Ramos (cell line): ENCODE results near the gene ABCC1.

Source experiments
- in situ Hi-C: fragments of 300-500 bp; cut with MboI; formaldehyde crosslinking; loops from one replicate; pipeline ENCODE4 v1.14.3; 2022; ENCODE audit warnings: low sequenced_read_pairs; ENCODE audit not compliant: unreplicated experiment

ABCC1 gene

DNA sequence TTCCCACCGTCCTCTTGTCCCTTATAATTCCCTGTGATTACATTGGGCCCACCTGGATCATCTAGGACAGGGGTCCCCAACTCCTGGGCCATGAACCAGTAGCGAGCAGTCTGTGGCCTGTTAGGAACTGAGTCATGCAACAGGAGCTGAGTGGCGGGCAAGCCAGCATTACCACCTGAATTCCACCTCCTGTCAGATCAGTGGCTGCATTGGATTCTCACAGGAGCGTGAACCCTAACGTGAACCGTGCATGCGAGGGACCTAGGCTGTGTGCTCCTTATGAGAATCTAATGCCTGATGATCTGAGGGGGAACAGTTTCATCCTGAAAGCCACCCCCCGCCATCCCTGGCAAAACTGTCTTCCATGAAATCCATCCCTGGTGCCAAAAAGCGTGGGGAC is 36.8 kb downstream of the ABCC1 start:
- in situ Hi-C loops = no loop called here

DNA sequence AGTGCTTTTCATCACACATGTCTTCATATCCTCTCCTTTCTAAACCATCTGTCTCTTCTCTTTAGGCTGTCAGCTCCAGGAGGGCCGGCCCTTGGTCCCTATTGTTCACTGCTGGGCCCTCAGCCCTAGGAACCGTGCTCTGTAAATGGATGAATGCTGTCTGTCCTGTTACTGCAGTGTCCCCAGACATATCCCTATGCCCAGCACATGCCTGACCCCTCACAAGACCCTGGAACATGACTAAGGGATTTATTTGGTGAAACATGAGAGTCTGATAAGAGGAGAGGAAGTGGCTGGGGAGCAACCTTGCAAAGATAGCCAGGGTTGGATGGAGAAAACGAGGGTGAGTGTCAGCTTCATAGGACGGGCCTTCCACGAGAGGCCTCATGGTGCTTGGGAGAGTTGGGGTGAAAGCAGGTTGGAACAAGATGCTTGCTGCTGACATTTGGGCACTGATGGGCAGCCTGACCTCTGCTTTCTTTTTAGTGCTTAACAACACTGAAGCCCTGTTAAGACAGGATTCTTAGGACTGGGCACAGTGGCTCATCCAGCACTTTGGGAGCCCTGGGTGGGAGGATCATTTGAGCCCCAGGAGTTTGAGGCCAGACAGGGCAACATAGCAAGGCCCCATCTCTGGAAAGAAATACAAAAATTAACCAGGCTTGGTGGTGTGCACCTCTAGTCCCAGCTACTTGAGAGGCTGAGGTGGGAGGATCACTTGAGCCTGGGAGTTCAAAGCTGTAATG is 39.0 kb downstream of the ABCC1 start:
- in situ Hi-C loops = no loop called here

DNA sequence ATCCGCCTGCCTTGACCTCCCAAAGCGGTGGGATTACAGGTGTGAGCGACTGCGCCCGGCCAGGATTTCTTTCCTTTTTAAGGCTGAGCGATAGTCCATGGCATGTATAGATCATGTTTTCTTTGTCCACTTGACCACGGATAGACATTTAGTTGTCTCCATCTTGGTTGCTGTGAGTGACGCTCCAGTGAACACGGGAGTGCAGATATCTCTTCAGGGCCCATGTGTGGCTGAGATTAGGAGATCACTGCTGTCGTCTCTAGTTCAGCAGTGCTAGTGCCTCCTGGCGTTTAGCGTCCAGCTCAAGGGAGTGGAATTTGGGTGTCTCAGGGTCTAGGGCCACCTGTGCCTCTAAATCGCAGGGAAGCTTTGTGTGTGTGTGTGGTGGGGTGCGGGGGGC is 41.5 kb downstream of the ABCC1 start:
- in situ Hi-C loops = loop anchor here (10.0 kb wide), 1 partner anchor 64 kb away; no protein-coding TSS in a partner anchor

DNA sequence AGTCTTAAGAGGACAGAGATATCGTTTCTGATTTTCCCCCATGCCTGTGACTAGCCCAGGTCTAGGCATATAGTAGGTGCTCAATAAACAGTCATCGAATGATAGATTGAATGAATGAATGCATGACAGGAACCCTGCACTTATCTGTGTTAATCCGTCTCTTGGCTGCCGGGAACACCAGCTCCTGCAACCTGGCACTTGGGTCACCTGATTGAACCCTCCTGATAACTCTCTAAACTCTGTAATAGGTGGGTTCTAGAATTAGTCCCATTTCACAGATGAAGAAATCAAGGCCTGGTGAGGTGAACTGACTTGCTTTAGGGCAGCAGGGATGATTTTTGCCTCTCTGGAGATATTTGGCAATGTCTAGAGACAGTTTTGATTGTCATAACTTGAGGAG is 43.7 kb downstream of the ABCC1 start:
- in situ Hi-C loops = loop anchor here (10.0 kb wide), 1 partner anchor 62 kb away; no protein-coding TSS in a partner anchor

DNA sequence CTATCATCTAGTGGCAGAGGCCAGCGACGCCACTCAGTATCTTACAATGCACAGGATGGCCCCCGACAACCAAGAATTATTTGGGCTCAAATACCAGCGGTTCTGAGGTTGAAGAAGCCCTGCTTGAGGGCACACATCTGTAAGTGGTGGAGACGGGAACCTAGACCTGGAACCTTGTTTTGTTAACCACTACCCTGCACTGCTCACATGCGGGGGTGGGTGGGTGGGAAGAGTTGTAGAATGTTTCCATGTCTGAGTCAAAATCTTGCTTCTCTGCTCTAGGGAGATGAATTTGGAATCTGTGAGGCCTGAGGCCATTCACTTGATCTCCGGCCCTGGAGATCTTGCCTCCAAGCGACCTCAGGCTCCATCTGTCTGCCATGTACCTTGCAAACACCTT is 44.1 kb downstream of the ABCC1 start:
- in situ Hi-C loops = loop anchor here (10.0 kb wide), 1 partner anchor 61 kb away; no protein-coding TSS in a partner anchor

DNA sequence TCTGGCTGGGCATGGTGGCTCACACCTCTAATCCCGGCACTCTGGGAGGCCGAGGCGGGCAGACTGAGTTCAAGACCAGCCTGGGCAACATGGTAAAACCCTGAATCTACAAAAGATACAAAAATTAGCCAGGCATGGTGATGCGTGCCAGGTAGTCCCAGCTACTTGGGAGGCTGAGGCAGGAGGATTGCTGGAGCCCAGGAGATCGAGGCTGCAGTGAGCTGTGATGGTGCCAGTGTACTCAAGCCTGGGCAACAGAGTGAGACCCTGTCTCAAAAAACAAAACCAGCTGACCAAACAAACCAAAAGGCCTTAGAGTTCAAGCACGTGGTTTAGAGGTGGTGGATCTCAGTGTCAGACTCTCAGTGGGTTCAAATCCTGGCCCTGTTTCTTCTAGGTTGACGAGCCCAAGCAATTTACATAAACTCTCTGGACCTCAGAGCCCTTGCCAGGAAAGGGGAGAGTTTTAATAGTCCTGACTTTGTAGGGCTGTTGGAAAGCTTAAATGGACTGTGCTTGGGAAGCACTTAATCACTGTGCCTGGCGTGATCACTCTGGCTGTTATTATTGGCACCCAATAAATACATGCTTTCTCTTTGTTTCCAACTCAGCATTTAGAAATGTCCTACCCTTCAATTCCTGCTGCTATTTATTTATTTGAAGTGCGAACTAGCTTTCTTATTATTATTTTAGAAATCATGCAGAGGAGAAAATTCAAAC is 44.7 kb downstream of the ABCC1 start:
- in situ Hi-C loops = loop anchor here (10.0 kb wide), 1 partner anchor 61 kb away; no protein-coding TSS in a partner anchor

DNA sequence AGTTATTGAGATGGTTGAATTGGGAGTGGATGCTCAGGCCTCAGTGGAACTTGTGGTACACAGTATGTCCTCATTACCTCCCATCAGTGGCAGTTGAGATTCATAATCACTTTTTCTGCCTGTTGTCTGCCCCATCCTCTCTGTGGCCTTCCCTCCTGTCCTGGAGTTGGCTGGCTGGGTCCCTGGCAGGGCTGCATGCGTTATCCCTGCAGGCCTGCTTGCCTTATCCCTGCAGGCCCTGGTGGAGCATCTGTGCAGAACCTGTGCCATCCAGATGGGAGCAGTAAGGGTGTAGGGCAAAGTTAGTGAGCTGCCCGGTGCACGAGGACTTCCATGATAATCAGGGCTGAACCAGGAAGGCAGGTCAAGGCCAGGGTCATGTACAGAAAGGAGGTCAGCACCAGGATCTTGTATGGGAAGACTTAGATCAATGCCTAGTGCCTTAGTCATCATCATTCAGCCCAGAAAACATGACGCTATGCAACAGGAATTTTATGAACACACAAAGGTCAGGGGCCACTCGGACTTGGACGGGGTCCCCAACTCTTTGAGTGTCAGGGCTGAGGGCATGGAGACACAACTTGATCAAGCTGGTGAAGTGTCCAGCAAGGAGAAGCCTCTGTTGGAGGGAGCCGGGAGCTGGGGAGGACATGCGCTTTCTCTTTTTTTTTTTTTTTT is 47.2 kb downstream of the ABCC1 start:
- in situ Hi-C loops = loop anchor here (10.0 kb wide), 1 partner anchor 58 kb away; no protein-coding TSS in a partner anchor

DNA sequence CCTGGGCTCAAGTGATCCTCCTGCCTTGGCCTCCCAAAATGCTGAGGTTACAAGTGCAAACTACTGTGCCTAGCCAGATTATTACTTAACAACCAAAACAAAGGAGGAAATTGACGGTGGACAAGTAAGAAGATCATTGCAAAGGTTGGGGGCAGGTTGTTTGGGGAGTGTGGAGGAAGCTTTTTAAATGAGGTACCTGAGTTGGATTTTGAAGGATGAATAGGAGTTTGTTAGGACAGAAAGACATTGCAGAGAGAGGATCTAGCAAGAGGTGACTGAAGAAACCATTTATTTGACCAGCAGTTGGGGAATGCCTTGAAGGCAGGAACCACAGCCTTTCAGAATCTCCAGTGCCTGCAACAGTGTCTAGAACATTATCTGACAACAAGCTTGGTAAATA is 51.3 kb downstream of the ABCC1 start:
- in situ Hi-C loops = no loop called here

DNA sequence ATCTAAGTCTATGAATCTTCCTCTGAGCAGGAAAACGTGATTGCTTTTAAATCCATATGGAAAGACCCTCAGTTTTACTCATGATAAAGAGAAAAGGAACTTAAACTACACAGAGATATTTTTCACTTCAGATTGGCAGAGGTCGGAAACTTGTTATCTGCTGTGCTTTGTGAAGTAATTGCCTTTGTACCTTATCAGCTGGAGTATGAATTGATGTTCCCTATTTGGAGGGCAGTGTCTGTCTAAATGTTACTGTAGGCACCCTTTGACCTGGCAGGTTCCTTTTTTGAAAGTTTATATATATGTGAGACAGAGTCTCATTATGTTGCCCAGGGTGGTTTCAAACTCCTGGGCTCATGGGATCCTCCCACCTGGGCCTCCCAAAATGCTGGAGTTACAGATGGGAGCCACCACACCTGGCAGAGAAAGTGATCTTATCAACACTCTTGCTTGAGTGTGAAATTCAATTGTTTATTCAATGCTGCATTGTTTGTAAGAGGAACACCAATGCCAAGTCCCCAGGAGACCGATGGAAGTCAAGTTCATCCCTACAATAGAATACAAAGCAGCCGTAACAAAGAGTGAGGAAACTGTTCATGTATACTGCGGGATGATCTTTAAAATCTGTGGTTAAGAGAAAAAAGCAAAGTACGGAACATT is 52.3 kb downstream of the ABCC1 start:
- in situ Hi-C loops = no loop called here

DNA sequence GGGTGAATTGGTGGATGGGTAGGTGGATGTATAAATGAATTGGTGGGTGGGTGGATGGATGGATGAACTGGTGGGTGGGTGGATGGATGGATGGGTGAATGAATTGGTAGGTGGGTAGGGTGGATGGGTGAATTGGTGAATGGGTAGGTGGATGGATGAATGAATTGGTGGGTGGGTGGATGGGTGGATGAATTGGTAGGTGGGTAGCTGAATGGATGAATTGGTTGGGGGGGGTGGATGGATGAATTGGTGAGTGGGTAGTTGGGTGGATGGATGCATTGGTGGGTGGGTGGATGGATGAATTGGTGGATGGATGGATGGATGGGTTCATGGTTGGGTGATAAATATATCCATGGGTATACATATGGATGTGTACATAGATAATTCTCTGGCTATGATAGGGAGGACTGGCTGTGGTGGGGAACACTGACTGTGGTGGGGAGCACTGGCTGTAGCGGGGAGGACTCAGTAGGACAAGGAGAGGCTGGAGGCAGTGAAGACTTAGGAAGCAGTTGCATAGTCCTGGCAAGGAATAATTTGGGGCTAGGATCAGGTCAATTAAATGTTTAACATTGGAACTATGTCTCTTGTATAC is 54.4 kb downstream of the ABCC1 start:
- in situ Hi-C loops = no loop called here

DNA sequence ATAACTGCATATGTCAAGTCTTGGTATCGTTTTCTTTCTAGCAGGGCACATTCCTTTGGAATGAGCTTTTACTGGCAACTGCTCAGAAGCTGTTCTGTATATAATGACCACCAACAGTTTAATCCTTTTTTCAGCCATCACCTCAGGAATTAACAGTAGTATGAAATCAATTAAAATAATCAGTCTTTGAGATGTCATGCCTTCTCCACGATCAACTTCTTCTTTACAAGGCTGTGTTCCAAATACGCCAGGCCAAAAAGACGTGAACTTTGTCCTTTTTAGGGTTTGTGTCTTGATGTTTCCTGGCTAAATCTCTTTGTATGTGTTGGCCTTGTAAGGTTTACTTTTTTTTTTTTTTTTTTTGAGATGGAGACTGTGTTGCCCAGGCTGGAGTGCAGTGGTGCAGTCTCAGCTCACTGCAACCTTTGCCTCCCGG is 54.9 kb downstream of the ABCC1 start:
- in situ Hi-C loops = no loop called here

DNA sequence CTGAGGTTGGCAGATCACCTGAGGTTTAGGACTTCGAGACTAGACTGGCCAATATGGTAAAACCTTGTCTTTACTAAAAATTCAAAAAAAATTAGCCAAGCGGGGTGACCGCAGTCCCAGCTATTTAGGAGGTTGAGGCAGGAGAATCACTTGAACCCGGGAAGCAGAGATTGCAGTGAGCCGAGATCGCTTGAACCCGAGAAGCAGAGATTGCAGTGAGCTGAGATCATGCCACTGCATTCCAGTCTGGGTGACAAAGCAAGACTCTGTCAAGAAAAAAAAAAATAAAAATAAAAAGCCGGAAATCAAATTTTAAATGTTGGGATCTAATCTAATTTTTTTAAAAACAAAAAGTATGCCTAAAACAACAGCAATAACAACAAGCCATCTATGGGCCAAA is 56.3 kb downstream of the ABCC1 start:
- in situ Hi-C loops = no loop called here

DNA sequence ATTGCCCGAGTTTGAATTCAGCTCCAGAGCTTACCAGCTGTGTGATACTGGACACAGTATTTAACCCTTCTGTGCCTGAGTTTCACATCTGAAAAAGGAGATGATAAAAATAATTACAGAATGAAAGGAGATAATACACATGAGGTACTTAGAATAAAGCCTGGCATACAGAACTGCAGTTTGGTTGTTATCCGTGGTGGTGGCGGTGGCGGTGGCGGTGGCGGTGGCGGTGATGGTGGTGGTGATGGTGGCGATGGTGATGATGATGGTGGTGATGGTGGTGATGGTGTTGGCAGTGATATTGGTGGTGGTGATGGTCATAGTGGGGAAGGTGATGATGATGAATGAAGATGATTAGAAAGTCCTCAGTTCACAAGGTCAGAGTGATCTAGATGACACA is 57.2 kb downstream of the ABCC1 start:
- in situ Hi-C loops = no loop called here

DNA sequence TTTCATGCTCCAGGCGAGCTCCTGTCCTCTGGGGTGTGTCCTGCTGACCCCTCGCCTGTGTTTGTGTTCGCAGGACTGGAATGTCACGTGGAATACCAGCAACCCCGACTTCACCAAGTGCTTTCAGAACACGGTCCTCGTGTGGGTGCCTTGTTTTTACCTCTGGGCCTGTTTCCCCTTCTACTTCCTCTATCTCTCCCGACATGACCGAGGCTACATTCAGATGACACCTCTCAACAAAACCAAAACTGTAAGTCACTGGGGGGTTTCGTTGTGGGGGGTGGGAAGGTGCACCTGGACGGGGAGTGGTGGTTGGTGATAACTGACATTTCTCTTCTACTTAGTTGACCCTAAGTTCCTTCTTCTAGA is 58.3 kb downstream of the ABCC1 start:
- in situ Hi-C loops = no loop called here

DNA sequence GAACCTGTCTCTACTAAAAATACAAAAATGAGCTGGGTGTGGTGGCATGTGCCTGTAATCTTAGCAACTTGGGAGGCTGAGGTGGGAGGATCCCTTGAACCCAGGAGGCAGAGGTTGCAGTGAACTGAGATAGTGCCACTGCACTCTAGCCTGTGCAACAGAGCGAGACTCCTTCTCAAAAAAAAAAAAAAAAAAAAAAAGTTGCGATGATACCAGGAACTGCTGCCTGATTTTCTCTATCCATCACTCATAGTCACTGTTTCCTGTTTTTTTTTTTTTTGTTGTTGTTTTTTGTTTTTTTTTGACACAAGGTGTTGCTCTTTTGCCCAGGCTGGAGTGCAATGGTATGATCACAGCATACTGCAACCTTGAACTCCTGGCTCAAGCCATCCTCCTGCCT is 59.2 kb downstream of the ABCC1 start:
- in situ Hi-C loops = no loop called here

DNA sequence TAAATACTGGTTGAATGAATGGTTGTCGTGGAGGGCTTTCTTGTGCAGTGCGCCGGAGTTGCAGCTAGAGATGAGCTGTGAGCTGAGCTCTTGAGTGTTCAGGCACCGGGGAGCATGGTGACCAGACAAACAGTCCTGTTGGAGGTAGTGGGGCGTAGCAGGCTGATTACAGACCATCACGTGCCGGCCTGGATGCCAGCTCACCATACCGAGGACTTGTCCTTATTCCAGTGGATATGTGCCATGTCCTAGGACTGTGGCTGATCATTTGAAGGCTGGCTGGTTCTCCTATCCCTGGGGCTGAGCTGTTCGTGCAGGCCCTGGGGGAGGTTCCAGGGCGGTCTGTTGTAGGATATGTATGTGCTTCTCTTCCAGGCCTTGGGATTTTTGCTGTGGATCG is 60.0 kb downstream of the ABCC1 start:
- in situ Hi-C loops = no loop called here

DNA sequence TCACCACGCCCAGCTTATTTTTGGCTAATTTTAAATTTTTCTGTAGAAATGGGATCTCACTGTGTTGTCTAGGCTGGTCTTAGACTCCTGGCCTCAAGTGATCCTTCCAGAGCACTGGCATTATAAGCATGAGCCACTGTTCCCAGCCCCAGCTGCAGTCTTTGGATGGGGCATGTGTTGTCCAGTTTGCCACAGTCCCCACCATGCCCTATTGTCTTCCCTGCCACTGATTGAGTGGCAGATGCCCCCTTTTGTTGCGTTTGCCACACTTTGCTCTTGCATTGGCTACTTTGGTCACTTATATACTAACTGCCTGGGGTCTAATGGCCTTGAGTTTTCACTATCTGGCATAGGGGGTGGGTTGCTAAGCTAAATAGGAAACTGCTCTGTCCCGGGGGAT is 60.8 kb downstream of the ABCC1 start:
- in situ Hi-C loops = no loop called here

DNA sequence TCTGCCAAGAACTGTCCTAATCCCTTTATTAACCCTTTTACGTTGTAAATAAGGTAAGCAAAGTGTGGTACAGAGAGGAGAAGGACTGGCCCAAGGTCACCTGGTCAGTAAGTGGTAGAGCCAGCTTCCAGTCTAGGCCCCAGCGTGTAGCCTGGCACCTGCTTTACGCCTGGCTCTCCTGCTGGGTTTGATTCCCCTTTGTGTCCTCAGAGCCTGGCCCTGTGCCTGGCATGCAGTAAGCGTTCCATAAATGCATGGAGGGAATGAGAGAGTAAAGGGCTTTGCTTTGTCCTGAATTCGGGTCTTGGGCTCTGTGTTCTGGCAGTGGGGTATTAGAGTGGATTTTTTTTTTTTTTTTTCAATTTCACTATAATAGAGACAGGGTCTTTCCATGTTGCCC is 62.7 kb downstream of the ABCC1 start:
- in situ Hi-C loops = no loop called here

DNA sequence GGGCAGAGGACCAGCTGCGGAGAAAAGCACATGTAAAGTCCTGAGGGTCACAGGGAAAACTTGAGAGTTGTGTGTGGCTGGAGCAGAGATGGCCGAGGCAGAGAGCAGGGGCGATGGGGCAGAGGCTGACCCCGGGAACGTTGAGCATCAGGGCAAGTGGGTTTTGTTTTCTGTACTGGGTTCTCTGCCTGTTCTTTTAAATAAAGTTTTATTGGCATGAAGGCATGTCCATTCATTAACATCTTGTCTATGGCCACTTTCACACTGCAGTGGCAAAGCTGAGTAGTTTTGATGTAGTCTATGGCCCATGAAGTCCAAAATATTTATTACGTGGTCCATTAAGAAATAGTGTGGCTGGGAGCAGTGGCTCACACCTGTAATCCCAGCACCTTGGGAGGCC is 64.4 kb downstream of the ABCC1 start:
- in situ Hi-C loops = no loop called here
